Measurements from ENCODE around the gene MYLK4.
"Not testable (repeated sequence)": the region's sequence is repeated elsewhere in the genome, so short reads cannot be mapped to it uniquely, and the experiment has no call there.

MYLK4 gene

GRCh38 chr6:2777249-2777648 lies 26.5 kb upstream of the MYLK4 start:
- DNase-seq (ENCODE audit: low read depth), result no peak

- DNase-seq (ENCODE audit: low read depth), result no peak
Observed at GRCh38 chr6:2775003-2775402, 24.3 kb upstream of the MYLK4 start.

GRCh38 chr6:2773449-2773848 lies 22.7 kb upstream of the MYLK4 start:
- no peak for DNase-seq (ENCODE audit: low read depth)

GRCh38 chr6:2772840-2773239 lies 22.1 kb upstream of the MYLK4 start:
- DNase-seq (ENCODE audit: low read depth), result no peak

- DNase-seq (ENCODE audit: low read depth), result no peak
Observed at GRCh38 chr6:2771079-2771478, 20.4 kb upstream of the MYLK4 start.

- DNase-seq (ENCODE audit: low read depth), result no peak
Observed at GRCh38 chr6:2770171-2770570, 19.4 kb upstream of the MYLK4 start.

- no peak for DNase-seq (ENCODE audit: low read depth)
Observed at GRCh38 chr6:2768696-2769095, 18.0 kb upstream of the MYLK4 start.

GRCh38 chr6:2767657-2768524 lies 17.2 kb upstream of the MYLK4 start:
- DNase-seq (ENCODE audit: low read depth), result no peak

- DNase-seq (ENCODE audit: low read depth), result no peak
Observed at GRCh38 chr6:2766767-2767656, 16.3 kb upstream of the MYLK4 start.

GRCh38 chr6:2765896-2766766 lies 15.4 kb upstream of the MYLK4 start:
- no peak for DNase-seq (ENCODE audit: low read depth)

GRCh38 chr6:2765166-2765895 lies 14.6 kb upstream of the MYLK4 start, which contains the start of gene WRNIP1:
TSS of gene WRNIP1 (plus strand) at chr6:2765393. CDS start at chr6:2765623, 230 bp downstream.
- DNase-seq (ENCODE audit: low read depth), result peak; percentile 90

GRCh38 chr6:2764610-2765165 lies 14.0 kb upstream of the MYLK4 start:
- no peak for DNase-seq (ENCODE audit: low read depth)

GRCh38 chr6:2763876-2764540 lies 13.3 kb upstream of the MYLK4 start:
- no peak for DNase-seq (ENCODE audit: low read depth)

GRCh38 chr6:2763345-2763841 lies 12.7 kb upstream of the MYLK4 start:
- DNase-seq (ENCODE audit: low read depth), result no peak

GRCh38 chr6:2762868-2763267 lies 12.1 kb upstream of the MYLK4 start:
- DNase-seq (ENCODE audit: low read depth), result not testable (repeated sequence)

GRCh38 chr6:2760882-2761842 lies 10.4 kb upstream of the MYLK4 start:
- no peak for DNase-seq (ENCODE audit: low read depth)

- DNase-seq (ENCODE audit: low read depth), result no peak
Observed at GRCh38 chr6:2758980-2759379, 8.3 kb upstream of the MYLK4 start.

GRCh38 chr6:2756687-2757224 lies 6.0 kb upstream of the MYLK4 start:
- DNase-seq (ENCODE audit: low read depth), result no peak

- no peak for DNase-seq (ENCODE audit: low read depth)
Observed at GRCh38 chr6:2756241-2756640, 5.5 kb upstream of the MYLK4 start.
